Activated T-helper 2 cell treated with anti-CD3 and anti-CD28 coated beads, Interferon-gamma antibody, Interleukin-2, Interleukin-4, amounts not matched to agents 10 μg/mL and 5 μg/mL and 100 μg/mL, durations not matched to agents 14 hours and 24 hours and 36 hours (primary cell): ENCODE data around the gene HIVEP3. TPM values are rescaled to one million over a fixed set of nuclear protein-coding genes. Genes with fewer than 3 reads are reported as not detected.

Source experiments
- DNase-seq: peaks from one replicate; pipeline ENCODE4 v3.0.0; 2021; ENCODE audit warnings: low spot score
- H3K27ac Mint-ChIP-seq: one replicate; pipeline ENCODE4 v1.8.0; 2021; ENCODE audit warnings: mixed read lengths
- H3K27me3 Mint-ChIP-seq: one replicate; pipeline ENCODE4 v1.8.0; 2021; ENCODE audit warnings: low read depth, mixed read lengths
- H3K36me3 Mint-ChIP-seq: one replicate; pipeline ENCODE4 v1.8.0; 2021; ENCODE audit warnings: low read depth, mixed read lengths
- H3K4me1 Mint-ChIP-seq: one replicate; pipeline ENCODE4 v1.8.0; 2021; ENCODE audit warnings: low read depth, mixed read lengths
- H3K4me3 Mint-ChIP-seq: one replicate; pipeline ENCODE4 v1.8.0; 2021; ENCODE audit warnings: low read depth, mild to moderate bottlenecking, moderate library complexity, mixed read lengths
- H3K9me3 Mint-ChIP-seq: one replicate; pipeline ENCODE4 v1.8.0; 2021; ENCODE audit warnings: mixed read lengths
- intact Hi-C: fragments of 100-400 bp; cut with micrococcal nuclease; formaldehyde crosslinking; loops from one replicate; pipeline ENCODE4 v1.15.1; 2023
- total RNA-seq: library from RNA; stranded (reverse); gene quantifications from 2 replicates; pipeline ENCODE4 v1.2.3, GENCODE V29; 2022

Gene HIVEP3
- total RNA-seq, 1 donor from 2014 or later: 33.7 TPM

DNA sequence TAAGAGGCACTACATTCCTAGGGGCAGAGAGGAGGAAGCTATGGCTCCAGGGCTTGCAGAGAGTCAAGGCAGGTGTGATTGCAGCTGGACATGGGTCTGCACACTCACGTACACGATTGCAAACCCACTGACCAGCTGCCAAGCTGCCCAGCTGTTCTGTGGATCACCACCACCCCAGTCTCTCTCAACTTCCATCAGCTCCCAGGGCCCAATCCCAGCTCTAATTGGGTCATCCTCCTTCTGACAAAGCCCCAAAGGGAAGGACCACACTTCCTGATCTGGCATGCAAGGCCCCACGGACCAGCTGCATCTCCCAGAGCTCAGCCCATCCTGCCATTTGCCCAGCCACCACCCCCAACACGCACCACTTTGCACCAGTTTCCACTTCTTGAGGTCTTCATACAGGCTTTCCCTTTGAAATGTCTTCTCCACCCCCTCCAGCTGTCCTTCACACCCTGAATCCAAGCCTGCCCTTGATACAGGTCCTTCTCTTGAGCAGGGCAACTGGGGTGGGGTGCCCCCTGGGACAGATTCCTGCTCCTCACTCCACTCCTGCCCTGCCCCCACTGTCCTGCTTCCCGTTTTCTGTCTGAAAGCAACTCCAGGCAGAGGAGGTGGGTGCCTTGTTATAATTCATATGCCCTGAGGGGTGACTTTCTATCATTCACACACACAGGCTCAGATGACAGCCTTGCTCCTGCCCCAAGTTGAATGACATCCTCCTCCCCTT, 254.9 kb downstream of the HIVEP3 start:
- peak overlapping the region; percentile 61 for H3K27ac Mint-ChIP-seq
- no peaks in the 10 kb centered on the region for H3K27me3 Mint-ChIP-seq
- H3K4me3 Mint-ChIP-seq: peak overlapping the region; percentile 31

DNA sequence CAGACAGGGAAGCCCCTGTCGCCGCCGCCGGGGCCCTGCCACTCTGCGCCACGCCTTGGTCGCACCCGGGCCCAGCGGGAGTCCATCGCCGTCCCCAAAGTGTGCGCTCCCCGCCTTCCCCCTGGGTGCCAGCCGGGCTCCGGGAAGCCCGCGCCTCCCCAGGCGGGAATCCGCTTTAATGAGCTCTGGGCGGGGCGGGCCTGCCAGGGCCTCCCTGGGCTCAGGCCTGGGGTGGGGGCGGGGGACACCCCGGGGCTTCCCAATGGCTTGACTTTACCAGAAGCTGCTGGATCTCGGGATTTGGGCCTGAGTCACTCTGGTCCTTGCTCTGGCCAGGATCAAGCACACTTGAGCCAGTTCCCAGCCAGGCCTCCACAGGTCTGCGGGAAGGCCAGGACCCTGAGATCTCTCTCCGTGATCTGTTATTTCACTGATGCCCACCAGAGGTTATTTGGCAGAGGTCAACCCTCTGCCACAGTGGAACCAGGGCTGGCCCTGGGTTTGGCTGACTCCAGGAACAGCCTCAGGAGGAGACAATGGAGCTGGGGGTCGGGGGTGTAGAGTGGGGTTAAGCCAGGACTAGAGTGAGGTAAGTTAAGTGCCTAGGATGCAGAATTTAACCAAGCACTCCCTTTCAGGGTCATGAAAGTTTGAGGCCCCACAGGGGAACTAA, 255.8 kb downstream of the HIVEP3 start:
- Mint-ChIP-seq H3K4me3 (peak overlapping the region; percentile 67), H3K4me1 (peaks cover 75% of the 10 kb centered on the region), H3K27me3 (no peaks in the 10 kb centered on the region), H3K36me3 (peaks cover 28% of the 10 kb centered on the region), H3K27ac (peak overlapping the region; percentile 71), H3K9me3 (no peaks in the 10 kb centered on the region)
- DNase-seq: no peak
- intact Hi-C loops: loop anchor here (5.0 kb wide), 1 partner anchor 149 kb away; no protein-coding TSS in a partner anchor

More for the DNA sequence above, 254.9 kb downstream of the HIVEP3 start:
- intact Hi-C loops: loop anchor here (5.0 kb wide), 1 partner anchor 148 kb away; no protein-coding TSS in a partner anchor
- Mint-ChIP-seq H3K9me3 (no peaks in the 10 kb centered on the region), H3K36me3 (peaks cover 23% of the 10 kb centered on the region), H3K4me1 (peaks cover 74% of the 10 kb centered on the region)
- no peak for DNase-seq

DNA sequence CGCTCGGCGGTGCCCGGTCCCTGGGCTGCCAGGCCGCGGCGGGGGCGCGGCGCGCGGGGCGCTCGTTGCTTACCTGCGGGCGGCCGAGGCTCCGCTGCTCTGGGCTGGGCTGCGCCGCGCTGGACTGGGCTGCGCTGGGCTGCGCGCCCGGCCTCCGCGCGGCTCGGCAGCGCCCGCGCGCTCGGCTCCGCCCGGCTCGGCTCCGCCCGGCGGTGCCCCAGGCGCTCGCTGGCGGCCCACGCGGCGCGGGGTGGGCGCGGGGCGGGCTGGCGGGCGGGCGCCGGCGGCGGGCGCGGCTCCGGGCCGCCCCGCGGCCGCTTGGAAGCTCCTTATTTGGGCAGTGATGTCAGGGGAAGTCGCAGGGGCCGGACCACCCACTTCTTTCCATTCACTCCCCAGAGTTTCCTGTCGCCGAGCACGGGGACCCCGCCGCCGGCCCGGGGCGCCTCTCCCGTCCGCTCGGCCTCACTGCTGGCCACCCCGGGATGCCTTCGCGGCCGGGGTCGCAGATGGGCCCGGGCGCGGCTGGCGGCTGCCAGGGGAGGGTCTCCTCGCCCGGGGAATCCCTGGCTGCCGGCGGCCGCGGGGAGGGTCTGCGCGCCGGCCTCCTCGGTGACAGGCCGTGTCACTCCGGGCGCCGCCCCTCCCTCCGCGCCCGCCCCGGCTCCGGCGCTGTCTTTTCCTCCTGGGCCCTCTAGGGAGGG, 256.5 kb downstream of the HIVEP3 start:
- peaks cover 75% of the 10 kb centered on the region for H3K4me1 Mint-ChIP-seq
- no peaks in the 10 kb centered on the region for H3K9me3 Mint-ChIP-seq
- peaks cover 33% of the 10 kb centered on the region for H3K36me3 Mint-ChIP-seq
- intact Hi-C loops: loop anchor here (5.0 kb wide), 1 partner anchor 150 kb away; no protein-coding TSS in a partner anchor
- DNase-seq: peak; percentile 75
- no peaks in the 10 kb centered on the region for H3K27me3 Mint-ChIP-seq
- peak overlapping the region; percentile 60 for H3K4me3 Mint-ChIP-seq
- H3K27ac Mint-ChIP-seq: peak overlapping the region; percentile 28

DNA sequence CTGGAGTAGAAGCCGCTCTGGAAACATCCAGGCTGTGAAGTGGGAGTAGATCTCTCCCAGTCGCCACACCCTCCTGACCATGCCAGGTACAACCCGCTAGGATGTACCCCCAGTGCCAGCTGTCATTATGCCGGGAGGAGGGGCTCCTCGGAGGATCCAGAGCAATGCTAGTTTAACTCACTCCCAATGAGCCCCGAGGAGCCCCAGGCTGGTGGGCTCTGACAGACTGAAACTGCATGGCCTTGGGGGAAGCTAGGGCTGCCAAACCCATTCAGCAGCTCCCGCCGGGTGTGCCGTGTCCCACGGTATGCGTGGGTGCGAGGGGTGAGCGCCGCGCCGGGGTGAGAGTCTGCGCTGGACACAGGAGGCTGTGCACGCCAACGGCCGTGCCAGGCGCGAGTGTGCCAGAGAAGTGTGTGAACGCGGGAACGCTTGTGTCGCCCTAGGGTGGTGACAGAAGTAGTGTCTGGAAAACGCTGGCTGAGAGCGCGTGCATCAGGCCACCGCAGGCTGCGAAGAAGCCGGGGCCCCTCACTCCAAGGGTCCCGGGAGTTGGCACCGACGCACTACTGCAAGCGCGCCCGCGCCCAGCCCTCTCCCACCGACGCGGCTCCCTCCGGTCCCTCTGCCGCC, 257.2 kb downstream of the HIVEP3 start:
- Mint-ChIP-seq H3K27ac (peak overlapping the region; percentile 71), H3K36me3 (peaks cover 39% of the 10 kb centered on the region)
- intact Hi-C loops: loop anchor here (2.0 to 5.0 kb wide), 2 partner anchors 77 to 151 kb away; no protein-coding TSS in a partner anchor

DNA sequence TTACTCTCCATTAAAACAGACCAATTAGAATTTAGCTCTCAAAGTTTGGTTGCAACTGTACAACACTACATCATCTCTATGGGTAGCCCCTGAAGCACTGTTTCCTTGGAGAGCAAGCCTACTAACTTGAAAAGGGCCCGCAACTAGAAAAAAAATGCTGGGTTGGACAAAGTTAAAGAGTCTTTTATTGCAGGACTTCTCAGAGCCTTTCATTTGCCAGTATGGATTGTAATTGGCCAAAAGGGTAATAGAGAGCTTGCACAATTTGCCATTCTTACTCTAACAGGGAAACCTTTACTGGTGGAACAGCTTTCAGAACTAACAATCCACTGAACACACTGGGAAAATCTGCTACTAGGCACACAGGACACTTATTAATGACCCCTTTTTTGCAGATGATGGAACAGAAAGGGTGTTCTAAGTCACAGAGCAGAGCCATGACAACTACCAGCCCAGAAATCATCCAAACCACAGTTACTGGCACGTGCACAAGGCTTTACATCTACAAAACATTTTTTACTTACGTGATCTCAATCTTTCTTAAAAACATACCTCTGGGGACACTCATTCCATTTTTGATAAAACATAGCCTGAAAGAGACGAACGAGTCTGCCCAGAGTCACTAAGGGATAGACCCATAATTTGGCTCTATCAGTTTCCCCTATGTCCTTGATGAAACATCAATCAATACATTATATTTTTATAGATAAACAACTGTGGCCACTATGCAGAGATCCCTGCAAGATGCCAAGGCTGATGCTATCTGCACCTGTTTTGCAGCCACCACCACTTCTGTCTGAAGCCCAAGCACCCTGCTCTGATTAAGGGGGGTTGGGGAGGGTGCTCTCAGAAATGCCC, 257.9 kb downstream of the HIVEP3 start:
- no peak for DNase-seq
- peak overlapping the region; percentile 74 for H3K4me3 Mint-ChIP-seq
- intact Hi-C loops: loop anchor here (1.0 to 5.0 kb wide), 3 partner anchors 21 to 152 kb away; no protein-coding TSS in a partner anchor

More for the DNA sequence above, 257.2 kb downstream of the HIVEP3 start:
- DNase-seq: no peak
- no peaks in the 10 kb centered on the region for H3K9me3 Mint-ChIP-seq
- H3K27me3 Mint-ChIP-seq: no peaks in the 10 kb centered on the region
- peaks cover 75% of the 10 kb centered on the region for H3K4me1 Mint-ChIP-seq
- peak overlapping the region; percentile 74 for H3K4me3 Mint-ChIP-seq

DNA sequence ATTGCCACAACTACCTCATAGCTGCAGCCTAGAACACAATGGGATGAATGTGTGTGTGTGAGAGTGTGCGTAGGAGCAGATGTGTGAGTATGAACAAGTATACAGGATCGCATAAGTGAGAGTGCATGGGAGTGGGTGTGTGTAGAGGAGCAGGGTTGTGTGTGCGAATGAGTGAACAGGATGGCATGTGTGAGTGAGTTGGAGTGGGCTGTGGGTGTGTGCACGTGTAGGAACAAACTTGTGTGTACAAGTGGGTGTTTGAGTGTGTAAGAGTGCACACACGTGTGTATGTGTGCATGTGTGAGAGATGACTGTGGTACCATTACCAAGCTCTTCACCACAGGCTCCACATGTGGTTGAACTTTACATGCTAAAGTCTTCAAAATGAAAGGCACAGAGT, 258.8 kb downstream of the HIVEP3 start:
- no peaks in the 10 kb centered on the region for H3K9me3 Mint-ChIP-seq
- H3K4me1 Mint-ChIP-seq: peaks cover 71% of the 10 kb centered on the region
- H3K4me3 Mint-ChIP-seq: peak overlapping the region; percentile 74
- intact Hi-C loops: loop anchor here (1.0 to 5.0 kb wide), 4 partner anchors 21 to 152 kb away; no protein-coding TSS in a partner anchor
- DNase-seq: no peak
- peaks cover 49% of the 10 kb centered on the region for H3K36me3 Mint-ChIP-seq
- peak overlapping the region; percentile 28 for H3K27ac Mint-ChIP-seq
- H3K27me3 Mint-ChIP-seq: no peaks in the 10 kb centered on the region

More for the DNA sequence above, 257.9 kb downstream of the HIVEP3 start:
- H3K36me3 Mint-ChIP-seq: peaks cover 43% of the 10 kb centered on the region
- no peaks in the 10 kb centered on the region for H3K9me3 Mint-ChIP-seq
- peak overlapping the region; percentile 71 for H3K27ac Mint-ChIP-seq
- H3K27me3 Mint-ChIP-seq: no peaks in the 10 kb centered on the region
- peaks cover 75% of the 10 kb centered on the region for H3K4me1 Mint-ChIP-seq

DNA sequence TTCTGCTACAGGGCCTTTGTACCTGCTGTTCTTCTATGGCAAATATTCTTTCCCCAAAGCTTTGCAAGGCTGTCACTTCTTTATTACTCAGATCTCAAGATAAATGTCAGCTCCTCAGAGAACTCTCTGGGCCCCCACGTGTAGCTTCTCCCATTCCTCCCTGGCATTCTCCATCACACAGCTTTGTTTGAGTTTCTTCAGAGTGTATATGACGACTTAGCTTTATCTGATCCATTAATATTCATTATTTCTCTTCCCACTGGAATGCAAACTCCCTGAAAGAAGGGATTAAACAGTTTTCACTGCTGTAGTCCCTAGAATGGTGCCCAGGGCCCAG, 259.6 kb downstream of the HIVEP3 start:
- peak overlapping the region; percentile 28 for H3K27ac Mint-ChIP-seq
- peaks cover 70% of the 10 kb centered on the region for H3K4me1 Mint-ChIP-seq
- H3K27me3 Mint-ChIP-seq: no peaks in the 10 kb centered on the region
- no peaks in the 10 kb centered on the region for H3K9me3 Mint-ChIP-seq
- intact Hi-C loops: loop anchor here (5.0 kb wide), 1 partner anchor 87 kb away; no protein-coding TSS in a partner anchor
- peaks cover 53% of the 10 kb centered on the region for H3K36me3 Mint-ChIP-seq
- peak overlapping the region; percentile 74 for H3K4me3 Mint-ChIP-seq
- DNase-seq: no peak

DNA sequence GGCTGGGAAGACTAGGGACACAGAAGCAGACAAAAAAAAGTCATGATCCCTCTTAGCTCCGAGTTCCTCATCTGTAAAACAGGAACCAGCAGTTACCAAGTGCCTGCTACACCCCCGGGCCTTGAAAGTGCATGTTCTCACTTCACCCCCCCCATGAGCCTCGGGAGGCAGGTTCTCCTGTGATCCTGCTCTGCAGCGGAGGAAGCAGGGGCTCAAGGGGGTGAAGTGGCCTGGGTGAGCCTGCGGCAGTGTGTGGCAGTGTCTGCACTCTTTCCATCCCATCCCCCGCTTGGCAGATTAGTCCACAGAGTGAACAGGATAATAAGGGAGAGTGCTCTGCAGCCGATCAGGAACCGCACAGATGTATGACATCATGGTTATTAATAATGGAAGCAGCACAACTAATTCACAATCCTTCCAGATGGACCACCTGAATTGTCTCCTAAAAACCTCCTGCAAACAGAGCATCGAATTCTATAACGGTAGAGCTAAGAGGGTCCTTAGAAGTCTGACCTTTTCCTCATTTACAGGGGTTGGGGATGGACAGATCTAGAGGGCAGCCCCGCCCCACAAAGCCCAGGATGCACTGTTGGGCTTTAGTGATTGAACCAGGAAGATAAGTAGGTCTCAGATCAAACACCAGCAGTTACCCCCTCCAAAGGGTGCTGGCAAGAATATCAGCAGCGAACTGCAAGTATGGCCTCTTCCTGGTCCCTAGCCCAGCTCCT, 260.1 kb downstream of the HIVEP3 start:
- peak overlapping the region; percentile 34 for H3K27ac Mint-ChIP-seq
- intact Hi-C loops: loop anchor here (5.0 kb wide), 1 partner anchor 86 kb away; no protein-coding TSS in a partner anchor

DNA sequence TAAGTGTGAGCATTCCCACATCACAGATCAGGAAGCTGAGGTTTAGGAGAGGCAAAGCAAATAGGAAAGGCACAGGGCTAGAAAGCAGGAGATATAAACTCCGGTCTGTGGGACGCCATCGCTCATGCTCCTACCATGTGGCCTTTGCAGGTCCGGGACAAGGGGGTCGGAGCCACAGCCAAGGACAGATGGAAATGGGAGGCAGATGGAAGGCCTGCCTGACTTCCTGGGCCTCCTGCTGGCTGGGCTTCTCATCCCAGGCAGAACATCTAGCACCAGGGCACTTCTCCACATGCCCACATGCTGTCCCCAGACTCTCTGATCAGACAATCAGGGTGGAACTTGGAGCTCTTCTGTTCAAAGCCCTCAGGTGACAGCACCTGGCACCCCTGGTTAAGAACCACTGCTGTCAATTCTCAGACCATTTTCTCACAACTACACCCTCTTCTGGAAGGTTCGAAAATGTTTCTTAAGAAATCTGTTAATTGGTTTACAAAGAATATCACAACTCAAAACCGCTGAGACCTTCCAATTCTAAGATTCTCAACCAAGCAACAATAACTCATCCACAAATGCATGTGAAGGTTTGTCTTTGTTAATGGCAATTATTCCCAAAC, 260.9 kb downstream of the HIVEP3 start:
- H3K27me3 Mint-ChIP-seq: no peaks in the 10 kb centered on the region
- H3K4me3 Mint-ChIP-seq: peak overlapping the region; percentile 74
- DNase-seq: no peak
- intact Hi-C loops: loop anchor here (5.0 kb wide), 1 partner anchor 85 kb away; no protein-coding TSS in a partner anchor
- H3K9me3 Mint-ChIP-seq: no peaks in the 10 kb centered on the region
- H3K27ac Mint-ChIP-seq: peak overlapping the region; percentile 73
- H3K36me3 Mint-ChIP-seq: peaks cover 59% of the 10 kb centered on the region
- H3K4me1 Mint-ChIP-seq: peaks cover 74% of the 10 kb centered on the region

More for the DNA sequence above, 260.1 kb downstream of the HIVEP3 start:
- DNase-seq: no peak
- Mint-ChIP-seq H3K9me3 (no peaks in the 10 kb centered on the region), H3K4me3 (peak overlapping the region; percentile 74), H3K4me1 (peaks cover 70% of the 10 kb centered on the region), H3K27me3 (no peaks in the 10 kb centered on the region), H3K36me3 (peaks cover 54% of the 10 kb centered on the region)

DNA sequence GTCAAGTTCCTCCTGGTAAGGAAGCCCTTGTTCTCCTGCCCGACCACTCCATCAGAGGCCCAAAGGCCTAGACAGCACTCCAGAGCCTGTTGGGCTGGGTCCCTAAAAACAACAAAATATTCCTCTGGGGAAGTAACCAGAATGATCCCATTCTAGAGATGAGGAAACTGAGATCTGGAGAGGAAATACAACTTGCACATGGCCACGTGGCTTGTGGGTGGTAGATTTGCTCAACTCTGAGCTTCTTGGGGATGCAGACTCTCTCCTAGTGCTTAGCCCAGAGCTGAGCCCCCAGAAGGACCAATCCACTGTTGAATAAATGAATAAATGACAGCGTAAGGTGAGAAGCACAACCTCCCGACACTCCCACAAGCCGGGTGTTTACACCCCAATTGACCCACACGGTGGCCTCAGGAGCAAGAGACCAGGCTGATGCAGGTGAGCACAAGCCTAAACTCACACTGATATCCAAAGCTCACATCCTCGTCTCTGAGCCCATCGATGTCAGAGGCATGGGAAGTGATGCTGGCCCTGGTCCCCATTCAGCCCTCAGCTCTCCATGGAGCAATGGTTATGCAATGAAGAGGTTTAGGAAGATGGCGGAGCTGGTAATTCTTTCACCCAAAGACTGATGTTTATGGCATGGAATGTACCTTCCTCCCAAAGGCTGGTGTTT, 261.8 kb downstream of the HIVEP3 start:
- H3K36me3 Mint-ChIP-seq: peaks cover 63% of the 10 kb centered on the region
- intact Hi-C loops: loop anchor here (5.0 kb wide), 1 partner anchor 85 kb away; no protein-coding TSS in a partner anchor
- H3K4me1 Mint-ChIP-seq: peaks cover 80% of the 10 kb centered on the region
- H3K9me3 Mint-ChIP-seq: no peaks in the 10 kb centered on the region
- DNase-seq: no peak
- peak overlapping the region; percentile 50 for H3K27ac Mint-ChIP-seq
- H3K4me3 Mint-ChIP-seq: peak overlapping the region; percentile 74
- no peaks in the 10 kb centered on the region for H3K27me3 Mint-ChIP-seq
